Breast epithelium (tissue), 3 donors: ENCODE results near the gene TEX2.

Experiments
- POLR2A ChIP-seq: fragments of 450-650 bp; IDR thresholded peaks from one replicate; pipeline ENCODE4 v1.6.1; 2016; ENCODE audit warnings: antibody characterized with exemption, mild to moderate bottlenecking, moderate library complexity
- POLR2AphosphoS5 ChIP-seq, 3 donors: sonication (generic); formaldehyde crosslinking; IDR thresholded peaks; one replicate each; pipeline ENCODE4 v1.6.1; 2017; ENCODE audit warnings: antibody characterized with exemption in 3 of 3
- TF ChIP-seq, protein P1 (sequence below), 3 donors: fragments of 450-650 bp; IDR thresholded peaks; one replicate each; pipeline ENCODE4 v1.5.1; 2016 to 2017; ENCODE audit warnings: antibody characterized with exemption in 3 of 3, mild to moderate bottlenecking in 3 of 3, moderate library complexity in 3 of 3

DNA sequence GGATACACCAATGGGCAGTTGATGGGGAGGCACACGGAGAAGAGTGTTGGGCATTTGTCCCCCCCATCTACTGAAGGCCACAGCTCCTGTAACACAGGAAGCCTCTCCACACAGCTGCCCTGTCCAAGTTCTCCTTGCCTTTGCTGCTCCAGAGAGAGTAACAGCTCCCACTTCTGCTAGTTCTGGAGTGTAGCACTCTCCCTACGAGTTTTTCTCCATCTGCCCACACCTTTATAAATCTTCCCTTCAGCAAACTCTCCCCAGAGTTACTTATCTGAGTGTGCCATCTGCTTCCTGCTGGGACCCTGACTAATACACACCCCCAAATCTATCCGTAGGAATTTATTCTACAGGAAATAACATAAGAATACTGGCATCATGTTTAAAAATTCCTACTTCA, 90.5 kb downstream of the TEX2 start:
- TF ChIP-seq, protein P1, sequence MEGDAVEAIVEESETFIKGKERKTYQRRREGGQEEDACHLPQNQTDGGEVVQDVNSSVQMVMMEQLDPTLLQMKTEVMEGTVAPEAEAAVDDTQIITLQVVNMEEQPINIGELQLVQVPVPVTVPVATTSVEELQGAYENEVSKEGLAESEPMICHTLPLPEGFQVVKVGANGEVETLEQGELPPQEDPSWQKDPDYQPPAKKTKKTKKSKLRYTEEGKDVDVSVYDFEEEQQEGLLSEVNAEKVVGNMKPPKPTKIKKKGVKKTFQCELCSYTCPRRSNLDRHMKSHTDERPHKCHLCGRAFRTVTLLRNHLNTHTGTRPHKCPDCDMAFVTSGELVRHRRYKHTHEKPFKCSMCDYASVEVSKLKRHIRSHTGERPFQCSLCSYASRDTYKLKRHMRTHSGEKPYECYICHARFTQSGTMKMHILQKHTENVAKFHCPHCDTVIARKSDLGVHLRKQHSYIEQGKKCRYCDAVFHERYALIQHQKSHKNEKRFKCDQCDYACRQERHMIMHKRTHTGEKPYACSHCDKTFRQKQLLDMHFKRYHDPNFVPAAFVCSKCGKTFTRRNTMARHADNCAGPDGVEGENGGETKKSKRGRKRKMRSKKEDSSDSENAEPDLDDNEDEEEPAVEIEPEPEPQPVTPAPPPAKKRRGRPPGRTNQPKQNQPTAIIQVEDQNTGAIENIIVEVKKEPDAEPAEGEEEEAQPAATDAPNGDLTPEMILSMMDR (IDR thresholded peaks at IDR 0.05): no peak
- TF ChIP-seq POLR2A (no peak), POLR2AphosphoS5 (IDR thresholded peaks at IDR 0.05) (no peak)
